22Rv1 (cell line): Measurements from ENCODE around the gene MANSC4.

Experiments
- ZFX ChIP-seq: fragments of 450-650 bp; IDR thresholded peaks from 2 replicates; pipeline ENCODE4 v1.6.1; 2017; ENCODE audit warnings: antibody characterized with exemption, borderline replicate concordance
- TF ChIP-seq, protein P1 (sequence below): fragments of 450-650 bp; IDR thresholded peaks from 2 replicates; pipeline ENCODE4 v1.5.1; 2017; ENCODE audit warnings: mild to moderate bottlenecking

DNA sequence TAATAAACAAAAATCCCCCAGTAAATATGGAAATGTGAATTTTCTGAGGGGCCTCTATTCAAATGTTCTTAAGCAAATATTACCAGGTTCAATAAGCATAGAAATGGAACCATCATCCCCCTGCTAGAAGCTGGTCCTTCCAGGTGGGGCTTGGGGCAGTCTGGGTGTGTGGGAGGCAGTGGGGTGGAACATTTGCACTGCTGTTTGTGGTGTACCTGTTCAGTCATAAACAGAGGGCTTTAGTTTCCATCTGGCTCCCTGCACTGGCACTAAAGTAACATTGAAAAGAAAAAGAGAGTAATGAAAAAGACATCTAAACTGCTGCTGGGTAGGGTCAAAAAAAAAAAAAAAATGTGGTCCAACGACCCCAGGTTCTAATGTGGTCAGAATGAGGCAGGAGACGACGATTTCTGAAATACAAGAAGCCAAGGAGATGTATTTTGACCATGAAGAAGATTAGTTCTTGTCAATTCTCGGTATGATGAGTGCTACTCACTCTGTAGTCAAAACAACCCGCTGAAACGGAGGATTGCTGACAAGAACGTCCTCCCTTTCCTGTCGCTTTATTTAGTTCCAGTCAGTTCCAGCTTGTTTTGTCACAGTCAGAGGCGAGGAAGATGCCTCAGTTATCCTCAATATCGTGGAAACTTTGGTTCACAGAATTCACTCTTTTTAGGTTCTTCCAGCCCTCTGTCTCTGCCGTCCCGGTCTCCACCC lies 44.2 kb upstream of the MANSC4 start:
- TF ChIP-seq, protein P1, sequence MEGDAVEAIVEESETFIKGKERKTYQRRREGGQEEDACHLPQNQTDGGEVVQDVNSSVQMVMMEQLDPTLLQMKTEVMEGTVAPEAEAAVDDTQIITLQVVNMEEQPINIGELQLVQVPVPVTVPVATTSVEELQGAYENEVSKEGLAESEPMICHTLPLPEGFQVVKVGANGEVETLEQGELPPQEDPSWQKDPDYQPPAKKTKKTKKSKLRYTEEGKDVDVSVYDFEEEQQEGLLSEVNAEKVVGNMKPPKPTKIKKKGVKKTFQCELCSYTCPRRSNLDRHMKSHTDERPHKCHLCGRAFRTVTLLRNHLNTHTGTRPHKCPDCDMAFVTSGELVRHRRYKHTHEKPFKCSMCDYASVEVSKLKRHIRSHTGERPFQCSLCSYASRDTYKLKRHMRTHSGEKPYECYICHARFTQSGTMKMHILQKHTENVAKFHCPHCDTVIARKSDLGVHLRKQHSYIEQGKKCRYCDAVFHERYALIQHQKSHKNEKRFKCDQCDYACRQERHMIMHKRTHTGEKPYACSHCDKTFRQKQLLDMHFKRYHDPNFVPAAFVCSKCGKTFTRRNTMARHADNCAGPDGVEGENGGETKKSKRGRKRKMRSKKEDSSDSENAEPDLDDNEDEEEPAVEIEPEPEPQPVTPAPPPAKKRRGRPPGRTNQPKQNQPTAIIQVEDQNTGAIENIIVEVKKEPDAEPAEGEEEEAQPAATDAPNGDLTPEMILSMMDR = no peak
- TF ChIP-seq ZFX = no peak
